ENCODE results near the gene INPPL1.

The INPPL1 gene

DNA sequence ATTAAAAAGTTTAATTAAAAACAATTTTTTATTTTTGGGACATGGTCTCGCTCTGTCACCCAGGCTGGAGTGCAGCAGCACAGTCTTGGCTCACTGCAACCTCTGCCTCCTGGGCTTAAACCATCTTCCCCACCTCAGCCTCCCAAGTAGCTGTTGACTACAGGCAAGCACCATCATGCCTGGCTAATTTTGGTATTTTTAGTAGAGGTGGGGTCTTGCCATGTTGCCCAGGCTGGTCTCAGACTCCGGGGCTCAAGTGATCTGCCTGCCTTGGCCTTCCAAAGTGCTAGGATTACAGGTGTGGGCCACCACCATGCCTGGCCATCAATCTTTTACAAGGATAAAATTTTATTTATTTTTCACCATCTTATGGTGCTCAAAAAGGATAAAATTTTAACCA, 62.7 kb downstream of the INPPL1 start:
- DNase-seq (ENCODE audit: low read depth): no peak

All from stimulated activated CD4-positive, alpha-beta T cell treated with anti-CD3 and anti-CD28 coated beads, Interleukin-2, amount 100 ng/mL, for 4 hours (primary cell).